ENCODE results near the gene SLC6A11.

DNA sequence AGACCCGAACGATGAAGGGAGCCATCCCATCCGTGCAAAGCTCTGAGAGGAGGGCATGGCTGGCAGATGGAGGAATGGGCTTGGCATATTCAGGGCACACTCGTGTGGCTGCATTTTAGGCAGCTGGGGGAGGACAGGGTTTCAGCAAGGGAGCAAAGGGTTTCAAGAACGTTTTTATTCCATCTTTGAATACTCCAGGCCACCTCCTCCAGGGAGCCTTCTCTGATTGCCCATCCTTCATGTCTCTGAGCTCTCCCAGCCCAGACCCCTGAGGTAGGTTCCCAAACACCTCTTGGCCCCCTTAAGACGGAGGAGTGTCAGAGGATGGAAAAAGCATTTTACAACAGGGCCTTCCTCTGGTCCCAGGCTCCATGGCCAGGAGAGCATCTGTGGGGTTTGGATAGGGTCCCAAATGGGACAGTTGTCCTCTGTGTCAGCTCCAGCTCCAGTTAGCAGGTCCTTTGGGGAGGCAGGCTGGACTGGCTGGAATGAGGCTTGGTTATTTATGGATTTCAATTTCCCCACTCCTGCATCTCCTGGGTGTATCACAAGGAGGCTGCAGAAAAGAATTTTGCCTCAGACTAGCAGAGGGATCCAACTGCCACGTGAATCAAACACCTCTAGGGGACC, 158.8 kb downstream of the SLC6A11 start:
- TF ChIP-seq, protein P1, sequence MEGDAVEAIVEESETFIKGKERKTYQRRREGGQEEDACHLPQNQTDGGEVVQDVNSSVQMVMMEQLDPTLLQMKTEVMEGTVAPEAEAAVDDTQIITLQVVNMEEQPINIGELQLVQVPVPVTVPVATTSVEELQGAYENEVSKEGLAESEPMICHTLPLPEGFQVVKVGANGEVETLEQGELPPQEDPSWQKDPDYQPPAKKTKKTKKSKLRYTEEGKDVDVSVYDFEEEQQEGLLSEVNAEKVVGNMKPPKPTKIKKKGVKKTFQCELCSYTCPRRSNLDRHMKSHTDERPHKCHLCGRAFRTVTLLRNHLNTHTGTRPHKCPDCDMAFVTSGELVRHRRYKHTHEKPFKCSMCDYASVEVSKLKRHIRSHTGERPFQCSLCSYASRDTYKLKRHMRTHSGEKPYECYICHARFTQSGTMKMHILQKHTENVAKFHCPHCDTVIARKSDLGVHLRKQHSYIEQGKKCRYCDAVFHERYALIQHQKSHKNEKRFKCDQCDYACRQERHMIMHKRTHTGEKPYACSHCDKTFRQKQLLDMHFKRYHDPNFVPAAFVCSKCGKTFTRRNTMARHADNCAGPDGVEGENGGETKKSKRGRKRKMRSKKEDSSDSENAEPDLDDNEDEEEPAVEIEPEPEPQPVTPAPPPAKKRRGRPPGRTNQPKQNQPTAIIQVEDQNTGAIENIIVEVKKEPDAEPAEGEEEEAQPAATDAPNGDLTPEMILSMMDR (conservative IDR thresholded peaks at IDR 0.05; ENCODE audit: low read depth, low read length) = no peak
- no peak for TF ChIP-seq EZH2 (IDR thresholded peaks at IDR 0.05; ENCODE audit: borderline replicate concordance, low read depth, low read length, poor library complexity, severe bottlenecking)
